NB4 (cell line): Measurements from ENCODE around the gene LCAT.

Source experiments
- CTCF ChIP-seq: IDR thresholded peaks from one replicate; pipeline ENCODE4 v1.5.1; 2012; ENCODE audit warnings: low read depth, low read length
- MAX ChIP-seq: IDR thresholded peaks from 2 replicates; pipeline ENCODE4 v1.6.1; 2011; ENCODE audit warnings: low read depth, low read length
- MYC ChIP-seq: IDR thresholded peaks from 2 replicates; pipeline ENCODE4 v1.6.1; 2011; ENCODE audit warnings: low read depth, low read length
- POLR2A ChIP-seq: IDR thresholded peaks from 2 replicates; pipeline ENCODE4 v1.6.1; 2011; ENCODE audit warnings: mild to moderate bottlenecking; ENCODE audit not compliant: insufficient read length; ENCODE audit errors: extremely low read depth

- TF ChIP-seq MAX (no peak), POLR2A (no peak), CTCF (no peak), MYC (no peak)
Measured at GRCh38 chr16:67932462-67932840, 11.5 kb downstream of the LCAT start.
